A673 (cell line): ENCODE data around the gene TLE1. TPM values are rescaled to one million over a fixed set of nuclear protein-coding genes. Genes with fewer than 3 reads are reported as not detected.

Experiments used
- BruUV-seq: library from RNA; stranded (reverse); fragments of 400-500 nt; replicated peaks from 2 replicates; lab custom pipeline; 2021; lab: Mats Ljungman, UMichigan
- CTCF ChIA-PET: fragments of 300-600 bp; sonication (Branson Sonifier 250); formaldehyde crosslinking; loops from one replicate; lab custom pipeline; 2022; ENCODE audit warnings: antibody characterized with exemption; lab: Charles Lee
- POLR2A ChIA-PET: fragments of 300-600 bp; sonication (Branson Sonifier 250); formaldehyde crosslinking; loops from one replicate; lab custom pipeline; 2022; ENCODE audit warnings: antibody characterized with exemption; ENCODE audit not compliant: low non-redundant PET; lab: Charles Lee
- DNase-seq: peaks from one replicate; pipeline ENCODE4 v3.0.0-alpha.2; 2015; ENCODE audit warnings: low spot score
- H3K27ac ChIP-seq: fragments of 200-600 bp; sonication (generic); 2 replicates; pipeline ENCODE4 v1.5.1; 2016; ENCODE audit warnings: mixed run types, low read depth, mild to moderate bottlenecking, mixed read lengths, antibody characterized with exemption, low read length; ENCODE audit not compliant: poor library complexity, severe bottlenecking
- H3K27me3 ChIP-seq: fragments of 200-600 bp; sonication (generic); replicated peaks from 2 replicates; pipeline ENCODE4 v1.6.1; 2017; ENCODE audit warnings: mixed run types, low read depth, mild to moderate bottlenecking, mixed read lengths, antibody characterized with exemption, low read length; ENCODE audit not compliant: insufficient read depth, poor library complexity
- H3K36me3 ChIP-seq: fragments of 200-600 bp; sonication (generic); 2 replicates; pipeline ENCODE4 v1.6.1; 2016; ENCODE audit warnings: mixed run types, mild to moderate bottlenecking, mixed read lengths, antibody characterized with exemption, low read length; ENCODE audit not compliant: insufficient read depth, poor library complexity, severe bottlenecking
- H3K4me1 ChIP-seq: fragments of 200-600 bp; sonication (generic); 2 replicates; pipeline ENCODE4 v1.6.1; 2017; ENCODE audit warnings: mixed run types, mild to moderate bottlenecking, mixed read lengths, antibody characterized with exemption, low read length; ENCODE audit not compliant: insufficient read depth, poor library complexity, severe bottlenecking
- H3K4me3 ChIP-seq: fragments of 200-600 bp; sonication (generic); 2 replicates; pipeline ENCODE4 v1.5.1; 2016; ENCODE audit warnings: low read depth, mixed run types, mild to moderate bottlenecking, mixed read lengths, low read length; ENCODE audit not compliant: poor library complexity, severe bottlenecking
- H3K9me3 ChIP-seq: fragments of 200-600 bp; sonication (generic); 2 replicates; pipeline ENCODE4 v1.6.1; 2016; ENCODE audit warnings: mixed run types, low read depth, mild to moderate bottlenecking, mixed read lengths, antibody characterized with exemption, low read length; ENCODE audit not compliant: poor library complexity, severe bottlenecking
- EZH2 ChIP-seq: fragments of 200-600 bp; sonication (generic); IDR thresholded peaks from 2 replicates; pipeline ENCODE4 v1.6.1; 2017; ENCODE audit warnings: borderline replicate concordance, low read depth, mild to moderate bottlenecking, mixed read lengths, antibody characterized with exemption, low read length; ENCODE audit not compliant: poor library complexity, severe bottlenecking
- intact Hi-C: fragments of 100-400 bp; cut with micrococcal nuclease; formaldehyde crosslinking; loops from one replicate; pipeline ENCODE4 v1.10.0; 2022; ENCODE audit not compliant: unreplicated experiment
- total RNA-seq: library from RNA; stranded (reverse); gene quantifications from 2 replicates; pipeline ENCODE4 v1.2.3, GENCODE V29; 2021
- TF ChIP-seq, protein P1 (sequence below): fragments of 300-800, 200-600 bp; sonication (generic); conservative IDR thresholded peaks from 2 replicates; pipeline ENCODE4 v1.5.1; 2017; ENCODE audit warnings: low read depth, mild to moderate bottlenecking, antibody characterized with exemption, low read length, moderate library complexity, mixed read lengths

Gene TLE1
- total RNA-seq, 1 experiment from 2014 or later, result 2.2 TPM

- no peak for DNase-seq
- intact Hi-C loops, result no loop called here
These were observed 54.3 kb downstream of the TLE1 start for GRCh38 chr9:81634915-81635516.

DNA sequence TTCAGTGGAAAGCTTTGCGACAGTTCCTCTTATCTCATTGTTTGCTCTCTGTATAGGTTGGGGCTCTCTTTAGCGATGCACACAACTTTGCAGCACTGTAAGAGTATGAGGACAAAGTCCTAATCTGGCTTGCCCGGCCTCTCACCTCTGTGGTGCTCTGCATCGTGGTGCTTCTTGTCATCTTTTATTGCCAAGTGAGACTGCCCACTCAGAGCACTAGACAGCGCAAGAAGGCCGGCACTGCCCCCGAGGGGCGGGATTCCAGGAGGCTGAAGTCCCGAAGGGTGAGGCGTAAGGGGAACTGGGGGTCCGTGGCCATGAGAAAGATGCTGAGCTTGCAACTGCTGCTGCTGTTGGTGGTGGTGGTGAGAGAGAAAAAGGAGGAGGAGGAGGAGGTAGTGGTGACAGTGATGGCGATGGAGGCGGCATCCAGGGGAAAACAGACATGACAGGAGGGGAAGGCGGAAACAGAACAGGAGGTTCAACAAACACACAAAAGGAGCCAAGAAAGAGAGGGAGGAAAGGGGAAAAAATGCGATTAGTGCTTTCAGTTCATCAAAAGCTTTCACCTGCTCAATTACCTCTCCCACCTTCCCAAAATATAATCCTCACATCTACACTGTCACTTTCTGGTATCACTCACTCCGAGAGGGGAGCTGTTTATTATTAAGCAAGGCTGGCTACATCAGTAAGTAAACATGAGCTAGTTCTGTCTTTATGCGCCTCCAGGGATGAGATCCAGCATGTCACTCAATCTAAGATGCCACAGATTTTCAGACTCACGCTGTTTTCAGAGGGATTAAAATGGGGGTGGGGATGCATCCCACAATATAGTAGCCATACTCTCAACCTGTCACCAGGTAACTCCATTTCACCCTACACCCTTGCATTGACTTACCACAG lies 55.1 kb downstream of the TLE1 start:
- Histone ChIP-seq H3K27me3 (no peaks in the 10 kb centered on the region), H3K36me3 (no peaks in the 10 kb centered on the region), H3K4me1 (no peaks in the 10 kb centered on the region), H3K9me3 (no peaks in the 10 kb centered on the region), H3K4me3 (no peak overlapping the region), H3K27ac (no peak overlapping the region)
- ChIA-PET POLR2A (no interaction called here), CTCF (no interaction called here)
- BruUV-seq, result no TSS peak
- intact Hi-C loops, result no loop called here
- TF ChIP-seq, protein P1, sequence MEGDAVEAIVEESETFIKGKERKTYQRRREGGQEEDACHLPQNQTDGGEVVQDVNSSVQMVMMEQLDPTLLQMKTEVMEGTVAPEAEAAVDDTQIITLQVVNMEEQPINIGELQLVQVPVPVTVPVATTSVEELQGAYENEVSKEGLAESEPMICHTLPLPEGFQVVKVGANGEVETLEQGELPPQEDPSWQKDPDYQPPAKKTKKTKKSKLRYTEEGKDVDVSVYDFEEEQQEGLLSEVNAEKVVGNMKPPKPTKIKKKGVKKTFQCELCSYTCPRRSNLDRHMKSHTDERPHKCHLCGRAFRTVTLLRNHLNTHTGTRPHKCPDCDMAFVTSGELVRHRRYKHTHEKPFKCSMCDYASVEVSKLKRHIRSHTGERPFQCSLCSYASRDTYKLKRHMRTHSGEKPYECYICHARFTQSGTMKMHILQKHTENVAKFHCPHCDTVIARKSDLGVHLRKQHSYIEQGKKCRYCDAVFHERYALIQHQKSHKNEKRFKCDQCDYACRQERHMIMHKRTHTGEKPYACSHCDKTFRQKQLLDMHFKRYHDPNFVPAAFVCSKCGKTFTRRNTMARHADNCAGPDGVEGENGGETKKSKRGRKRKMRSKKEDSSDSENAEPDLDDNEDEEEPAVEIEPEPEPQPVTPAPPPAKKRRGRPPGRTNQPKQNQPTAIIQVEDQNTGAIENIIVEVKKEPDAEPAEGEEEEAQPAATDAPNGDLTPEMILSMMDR, result no peak
- TF ChIP-seq EZH2, result no peak
- no peak for DNase-seq

More at GRCh38 chr9:81634915-81635516, 54.3 kb downstream of the TLE1 start:
- BruUV-seq, result no TSS peak
- ChIA-PET POLR2A (no interaction called here), CTCF (no interaction called here)
- no peak overlapping the region for H3K27ac ChIP-seq
- H3K36me3 ChIP-seq, result no peaks in the 10 kb centered on the region
- H3K4me3 ChIP-seq, result no peak overlapping the region
- no peaks in the 10 kb centered on the region for H3K9me3 ChIP-seq
- no peaks in the 10 kb centered on the region for H3K27me3 ChIP-seq
- no peak for TF ChIP-seq EZH2
- TF ChIP-seq, protein P1, result no peak
- no peaks in the 10 kb centered on the region for H3K4me1 ChIP-seq

DNA sequence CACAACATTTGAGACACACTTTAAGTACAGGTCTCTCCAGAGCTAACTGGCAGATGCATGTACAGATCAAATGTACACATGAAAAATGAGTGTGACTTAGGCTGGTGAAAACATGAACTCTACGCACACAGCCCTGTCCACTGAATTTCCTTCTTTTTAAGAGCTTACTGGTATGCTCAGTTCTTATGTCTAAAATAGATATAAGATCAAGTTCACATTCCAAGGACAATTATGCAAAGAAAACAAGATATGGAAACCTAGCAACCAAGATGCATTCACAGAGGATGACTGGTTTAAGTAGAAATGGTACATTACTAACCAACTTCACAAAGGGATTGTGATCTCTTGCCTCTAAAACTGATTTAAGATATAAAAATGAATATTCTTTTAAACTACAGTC lies 56.7 kb downstream of the TLE1 start:
- TF ChIP-seq, protein P1, result no peak
- no peak for TF ChIP-seq EZH2
- Histone ChIP-seq H3K4me3 (no peak overlapping the region), H3K36me3 (no peaks in the 10 kb centered on the region), H3K9me3 (no peaks in the 10 kb centered on the region), H3K4me1 (no peaks in the 10 kb centered on the region), H3K27ac (no peak overlapping the region), H3K27me3 (no peaks in the 10 kb centered on the region)
- DNase-seq, result no peak
- no TSS peak for BruUV-seq
- intact Hi-C loops, result no loop called here
- CTCF ChIA-PET, result no interaction called here
- POLR2A ChIA-PET, result no interaction called here
